OCI-M1 (cell line): Measurements from ENCODE around the gene IFNAR2.

ENCODE experiments used
- DNase-seq: peaks from one replicate; lab custom pipeline; 2025; lab: John Stamatoyannopoulos, UW

IFNAR2 gene

DNA sequence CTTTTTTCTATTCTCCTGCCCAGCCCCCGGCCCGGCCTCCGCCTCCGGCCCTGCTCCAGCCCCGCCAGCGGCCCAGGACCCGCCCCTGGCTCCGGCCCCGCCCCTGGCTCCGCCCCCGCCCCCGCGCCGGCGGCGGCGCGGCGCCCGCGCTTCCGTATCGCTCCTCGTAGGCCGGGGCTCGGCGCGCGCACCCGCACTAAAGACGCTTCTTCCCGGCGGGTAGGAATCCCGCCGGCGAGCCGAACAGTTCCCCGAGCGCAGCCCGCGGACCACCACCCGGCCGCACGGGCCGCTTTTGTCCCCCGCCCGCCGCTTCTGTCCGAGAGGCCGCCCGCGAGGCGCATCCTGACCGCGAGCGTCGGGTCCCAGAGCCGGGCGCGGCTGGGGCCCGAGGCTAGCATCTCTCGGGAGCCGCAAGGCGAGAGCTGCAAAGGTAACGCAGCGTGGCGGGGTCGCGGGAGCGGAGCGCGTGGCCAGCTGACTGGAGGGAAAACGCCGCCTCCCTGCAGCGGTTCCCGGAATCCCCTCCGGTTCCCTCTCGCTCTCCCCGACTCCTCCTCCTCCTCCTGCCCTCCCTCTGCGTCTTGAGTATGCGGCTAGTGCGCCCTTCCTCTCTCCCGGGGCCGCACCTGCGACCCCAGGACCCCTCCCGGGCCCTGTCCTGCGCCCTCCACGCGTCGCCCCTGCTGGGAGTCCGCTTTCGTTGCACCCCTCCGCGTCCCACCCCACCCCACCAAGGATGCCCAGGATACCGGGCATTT lies at the start of gene IFNAR2:
Gene IFNAR2, plus strand, starts transcription at position 155 of the 761 bp plus-strand sequence. CDS start 11,985 bp downstream, outside the sequence.
- DNase-seq: peak; percentile 87

DNA sequence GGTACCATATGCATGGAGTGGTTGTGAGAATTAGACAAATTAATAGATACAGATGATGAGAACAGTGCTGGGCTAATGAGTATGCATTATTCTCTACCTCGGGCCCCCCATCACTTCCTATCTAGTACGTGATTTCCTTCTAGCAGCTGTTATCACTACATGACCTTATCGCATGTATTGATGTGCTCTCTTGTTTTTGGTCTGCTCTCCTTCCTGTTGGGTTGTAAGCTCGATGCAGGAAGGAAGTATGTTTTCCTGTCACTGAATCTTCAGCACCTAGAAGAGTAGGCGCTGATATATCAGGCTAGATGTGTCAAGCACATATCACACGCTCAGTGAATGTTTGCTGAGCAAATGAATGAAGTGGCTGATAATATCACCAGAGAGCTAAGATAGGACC lies 43.9 kb upstream of the IFNAR2 start:
- DNase-seq: no peak

DNA sequence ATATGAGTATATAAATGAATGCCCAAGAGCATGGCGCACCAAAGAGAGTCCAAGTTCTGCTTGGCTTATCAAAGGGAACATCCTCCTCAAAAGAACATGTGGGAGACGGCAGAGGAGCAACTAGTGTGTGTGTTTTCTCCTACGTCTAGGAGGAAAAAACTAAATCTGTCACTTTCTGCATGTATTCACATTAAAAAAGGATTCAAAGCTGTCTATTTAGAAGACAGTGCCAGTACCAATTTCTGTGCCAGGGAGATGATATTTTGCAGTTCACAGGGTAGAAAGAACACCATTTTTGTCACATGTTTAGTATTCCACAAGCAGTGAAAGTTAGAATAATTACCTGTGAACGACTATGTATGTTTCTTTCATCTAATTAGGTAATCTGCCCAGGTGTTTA lies 42.5 kb upstream of the IFNAR2 start:
- no peak for DNase-seq

DNA sequence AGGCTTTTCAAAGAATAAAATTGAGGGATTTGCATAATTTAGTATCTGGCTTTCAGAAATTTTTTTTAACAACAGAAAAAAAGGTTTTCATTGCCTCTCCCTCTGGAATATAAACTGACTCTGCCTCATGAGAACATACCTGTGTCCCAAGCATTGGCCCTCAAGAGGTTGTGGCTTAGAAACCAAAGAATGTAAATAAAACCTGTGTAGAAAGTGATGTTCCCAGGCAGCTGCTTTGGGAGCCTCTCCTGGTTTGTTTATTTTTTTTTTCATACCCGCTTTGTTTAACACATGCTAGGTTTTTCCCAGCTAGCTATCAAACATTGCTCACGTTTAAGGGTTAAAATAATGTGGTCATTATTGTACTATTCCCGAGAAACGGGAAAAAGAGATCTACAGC lies 40.5 kb upstream of the IFNAR2 start:
- DNase-seq: no peak

DNA sequence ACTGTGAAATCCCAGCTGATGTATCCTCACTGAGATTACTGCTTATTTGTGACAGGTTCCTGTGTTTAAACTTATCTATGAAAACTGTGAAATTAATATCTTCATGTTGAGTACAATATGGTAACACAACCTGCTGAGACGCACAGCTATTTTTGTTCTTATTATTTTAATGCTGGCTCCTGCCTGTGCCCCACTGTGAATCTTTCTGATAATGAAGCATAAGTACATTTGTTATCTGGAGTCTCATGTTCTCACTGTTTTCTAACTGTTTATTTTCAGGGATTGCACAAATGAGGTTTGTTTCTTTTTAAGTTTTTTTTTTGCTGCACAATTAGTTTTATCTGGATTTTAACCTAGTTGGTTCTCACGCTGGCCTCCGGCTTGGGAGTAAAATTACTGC lies 39.9 kb upstream of the IFNAR2 start:
- no peak for DNase-seq

DNA sequence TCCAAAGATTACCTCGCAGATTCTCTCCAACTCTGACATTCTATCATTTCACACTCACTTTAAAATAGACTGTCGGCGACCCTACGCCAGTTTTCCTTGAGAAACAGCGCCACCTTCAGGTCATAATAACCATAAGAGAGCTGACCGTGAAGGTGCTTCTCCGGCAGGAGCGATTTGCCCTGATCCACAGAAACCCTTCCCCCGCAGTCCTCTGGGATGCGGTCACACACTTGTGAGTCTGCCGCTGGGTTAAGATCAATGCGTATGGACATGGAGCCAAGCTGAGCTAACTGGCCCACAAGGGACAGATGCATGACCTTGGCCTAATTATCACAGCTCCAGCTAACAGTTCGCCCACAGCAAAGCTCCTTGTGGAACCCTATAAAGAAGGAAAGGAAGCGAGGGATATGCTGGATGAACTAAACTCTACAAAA lies 32.8 kb upstream of the IFNAR2 start:
- peak; percentile 89 for DNase-seq

DNA sequence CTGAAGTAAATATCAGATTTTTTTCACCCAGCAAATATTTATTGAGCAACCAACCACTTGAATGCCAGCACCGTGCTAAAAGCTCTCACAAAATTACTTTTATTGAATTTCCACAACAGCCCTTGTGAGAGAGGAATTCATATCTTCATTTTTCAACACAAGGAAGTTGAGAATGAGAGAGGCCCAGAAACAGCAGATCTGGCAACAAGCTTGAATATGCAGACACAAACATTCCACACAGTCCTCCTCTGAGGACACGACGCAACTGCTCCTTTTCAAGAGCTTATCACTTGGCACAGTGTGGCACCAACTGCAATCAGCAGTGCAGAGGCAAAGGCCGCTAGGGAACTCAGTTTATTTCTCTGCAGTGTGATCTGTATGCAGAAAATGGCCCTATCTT lies 32.2 kb upstream of the IFNAR2 start:
- peak; percentile 27 for DNase-seq

DNA sequence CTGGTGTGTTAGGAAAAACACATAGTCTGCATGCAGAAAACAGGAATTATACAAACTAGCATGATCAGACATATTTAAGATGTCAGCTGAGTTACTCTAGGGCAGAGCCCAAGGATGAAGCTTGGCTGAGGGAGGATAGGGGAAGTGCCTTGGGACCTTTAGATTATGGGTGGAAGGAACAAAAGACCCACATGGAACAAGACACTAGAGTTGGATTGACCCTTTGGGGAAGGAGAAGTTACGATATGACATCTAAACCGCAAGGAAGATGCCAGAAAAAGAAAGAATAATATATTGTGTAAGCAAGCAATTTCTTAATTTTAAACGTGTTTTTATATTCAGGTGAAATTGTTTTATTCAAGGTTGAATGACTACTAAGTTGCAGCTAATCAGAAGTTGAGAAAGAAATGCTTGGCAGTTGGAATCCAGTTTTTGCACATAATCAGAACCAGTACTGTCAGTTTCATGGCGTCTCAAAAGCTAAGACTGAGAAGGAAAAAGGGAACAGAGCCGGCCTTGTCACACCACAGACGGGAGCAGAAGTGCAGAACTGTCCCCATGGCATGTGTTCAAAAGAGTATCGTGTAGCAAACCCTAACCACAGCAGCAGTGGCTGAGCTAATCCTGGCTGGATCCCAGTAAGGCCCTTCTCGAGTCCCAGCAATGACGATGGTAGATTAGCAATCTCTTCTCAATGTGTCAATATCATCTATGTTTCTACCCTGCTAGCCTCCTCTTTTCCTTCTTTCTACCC lies 31.2 kb upstream of the IFNAR2 start:
- peak; percentile 98 for DNase-seq

DNA sequence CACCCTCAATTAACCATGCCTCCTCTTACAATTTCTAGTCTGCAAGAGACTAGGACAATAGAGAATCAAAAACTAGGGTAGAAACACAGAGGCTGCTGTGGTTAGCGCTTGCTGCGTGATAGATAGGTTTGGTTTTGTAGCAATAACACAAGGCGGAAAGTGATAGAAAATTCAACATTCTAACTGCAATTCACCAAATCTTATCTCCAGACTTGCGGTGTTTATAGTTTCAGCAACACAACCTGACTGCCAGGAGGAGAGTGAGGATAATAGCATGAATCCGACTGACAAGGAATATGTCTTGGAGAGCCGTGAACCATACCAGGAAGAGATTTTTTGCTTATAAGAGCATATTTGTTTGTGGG lies 30.7 kb upstream of the IFNAR2 start:
- peak; percentile 98 for DNase-seq

DNA sequence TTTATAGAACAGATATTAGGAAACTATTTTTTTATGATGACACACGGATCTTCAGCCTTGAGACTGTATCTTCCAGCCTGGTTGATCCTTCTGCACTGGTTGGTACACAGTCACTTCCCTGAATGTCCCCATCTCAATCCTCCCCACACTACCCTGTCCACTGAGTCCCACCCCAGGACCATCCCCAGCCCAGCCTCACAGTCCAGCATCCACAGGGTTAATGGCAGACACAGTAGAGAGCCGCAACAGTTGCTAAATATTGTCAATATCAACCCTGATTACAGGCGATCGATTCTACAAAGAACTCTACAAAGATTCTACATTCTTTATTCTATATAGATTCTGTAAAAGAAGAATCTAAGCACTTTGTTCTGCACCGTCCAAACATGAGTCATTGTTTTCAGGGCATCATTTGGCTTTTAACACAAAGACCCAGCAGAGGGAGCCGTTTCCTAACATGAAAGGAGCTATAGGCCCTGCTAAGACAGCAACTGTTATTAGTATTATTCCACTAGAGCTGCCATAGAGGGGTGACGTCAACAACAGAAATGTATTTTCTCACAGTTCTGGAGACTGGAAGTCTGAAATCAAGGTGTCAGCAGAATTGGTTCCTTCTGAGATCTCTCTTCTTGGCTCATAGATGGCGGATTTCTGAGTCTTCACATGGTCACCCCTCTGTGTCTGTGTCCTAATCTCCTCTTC lies 30.1 kb upstream of the IFNAR2 start:
- DNase-seq: peak; percentile 97

DNA sequence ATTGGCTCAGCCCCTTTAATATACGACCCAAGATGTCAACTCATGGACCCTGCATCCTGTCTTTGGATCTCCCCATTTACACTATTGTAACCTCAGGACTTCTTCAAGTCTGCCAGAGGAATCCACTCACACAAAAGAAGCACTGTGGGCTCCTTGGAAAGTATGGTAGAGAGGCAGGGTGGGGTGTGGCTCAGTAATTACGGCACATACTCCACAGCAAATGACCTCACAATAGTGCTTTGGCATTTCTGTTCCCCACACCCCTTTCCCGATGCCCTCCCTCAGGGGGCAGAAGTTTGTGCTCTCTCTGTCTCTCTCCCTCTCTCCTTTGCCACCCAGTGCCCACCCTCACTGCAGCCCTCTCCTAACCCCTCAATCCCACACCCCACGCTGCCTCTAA lies 27.8 kb upstream of the IFNAR2 start:
- DNase-seq: no peak

DNA sequence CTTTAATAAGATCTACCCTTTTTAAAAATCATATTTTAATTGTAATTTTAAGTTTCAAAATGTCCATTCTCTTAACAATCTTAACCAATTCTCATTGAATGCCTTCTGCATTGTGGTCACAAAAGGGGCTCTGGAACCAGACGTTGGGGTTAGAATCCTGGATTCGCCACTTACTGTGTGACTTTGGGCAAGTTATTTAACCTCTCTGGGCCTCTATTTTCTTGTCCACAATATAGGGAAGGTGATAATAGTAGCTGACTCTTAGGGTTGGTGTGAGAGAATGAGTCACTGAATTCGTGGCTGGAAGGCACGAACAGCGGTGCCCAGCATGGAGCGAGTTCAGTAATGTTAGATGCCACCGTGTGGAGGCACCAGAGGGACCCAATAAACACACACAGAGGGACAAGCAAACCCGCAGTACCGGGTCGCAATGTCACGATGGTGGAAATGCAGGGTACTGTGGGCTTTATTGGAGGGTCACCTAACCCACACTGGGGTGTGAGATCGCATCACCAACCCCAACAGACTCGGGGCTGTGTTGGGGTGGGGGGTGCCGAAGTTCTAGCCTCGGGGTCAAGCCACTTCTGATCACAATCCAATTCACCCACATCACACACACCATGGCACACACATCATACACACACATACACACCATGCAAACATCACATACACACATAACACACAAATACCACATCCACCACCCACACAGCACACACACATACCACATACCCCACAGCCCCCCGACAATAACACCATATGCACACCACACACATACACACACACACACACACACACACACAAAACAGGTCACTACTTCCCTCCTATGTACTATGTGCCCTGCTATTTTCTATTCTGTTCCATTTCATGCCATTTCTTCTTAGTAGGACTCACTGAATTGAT lies 27.0 kb upstream of the IFNAR2 start:
- no peak for DNase-seq

DNA sequence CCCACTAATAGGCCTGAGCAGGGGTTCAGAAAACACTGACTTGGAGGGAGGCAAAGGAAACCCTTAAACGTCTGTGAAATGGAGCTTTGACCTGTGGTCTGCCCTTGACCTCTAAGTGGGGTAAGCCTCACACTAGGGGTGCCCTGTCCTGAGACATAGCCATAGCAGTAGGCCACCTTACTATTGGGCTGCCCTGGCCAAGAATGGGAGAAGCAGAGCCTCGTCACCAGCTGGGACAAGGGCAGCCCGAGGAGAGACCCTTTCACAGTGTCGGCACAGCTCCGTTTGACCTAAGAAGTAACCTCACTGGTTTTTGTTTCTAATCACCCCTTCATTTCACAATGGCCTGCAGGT lies 26.4 kb upstream of the IFNAR2 start:
- no peak for DNase-seq

DNA sequence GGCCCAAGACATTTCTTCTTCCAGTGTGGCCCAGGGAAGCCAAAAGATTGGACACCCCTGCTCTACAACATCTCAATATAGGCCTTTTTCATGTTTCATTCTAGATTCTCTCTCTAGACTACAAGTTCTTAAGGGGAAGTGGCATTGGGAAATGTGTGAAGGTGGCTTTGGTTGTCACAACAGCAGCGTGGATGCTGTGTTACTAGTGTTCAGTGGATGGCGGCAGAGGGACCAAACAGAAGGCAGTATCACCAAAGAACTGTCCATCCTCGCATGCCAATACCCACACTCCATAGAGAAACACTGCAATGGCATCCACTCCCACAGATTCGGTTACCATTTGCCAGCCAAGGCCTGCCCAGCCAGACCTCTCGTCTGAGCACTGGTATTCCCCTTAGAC lies 24.3 kb upstream of the IFNAR2 start:
- DNase-seq: peak; percentile 38

DNA sequence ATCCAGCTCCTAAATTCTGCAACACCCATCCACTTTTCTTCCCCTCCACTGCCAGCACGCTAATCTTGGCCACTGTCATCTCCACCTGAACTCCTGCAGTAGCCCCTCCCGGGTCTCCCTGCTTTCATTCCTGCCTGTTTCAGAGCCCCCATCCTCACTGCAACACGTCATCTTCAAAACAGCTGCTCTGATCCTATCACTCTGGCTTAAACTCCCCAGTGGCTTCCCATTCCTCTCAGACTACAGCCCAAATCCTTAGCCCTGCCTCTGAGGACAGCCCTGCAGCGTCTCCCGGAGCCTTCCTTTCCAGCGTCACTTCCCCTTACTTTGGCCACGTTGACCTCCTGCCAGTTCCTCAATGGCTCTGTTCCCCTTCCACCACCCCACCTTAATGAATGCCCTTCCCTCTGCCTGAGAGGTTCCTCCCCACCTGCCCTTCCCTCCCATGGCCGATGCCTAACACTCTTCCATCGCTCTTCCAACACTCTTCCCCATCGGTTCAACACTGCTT lies 22.9 kb upstream of the IFNAR2 start:
- no peak for DNase-seq

DNA sequence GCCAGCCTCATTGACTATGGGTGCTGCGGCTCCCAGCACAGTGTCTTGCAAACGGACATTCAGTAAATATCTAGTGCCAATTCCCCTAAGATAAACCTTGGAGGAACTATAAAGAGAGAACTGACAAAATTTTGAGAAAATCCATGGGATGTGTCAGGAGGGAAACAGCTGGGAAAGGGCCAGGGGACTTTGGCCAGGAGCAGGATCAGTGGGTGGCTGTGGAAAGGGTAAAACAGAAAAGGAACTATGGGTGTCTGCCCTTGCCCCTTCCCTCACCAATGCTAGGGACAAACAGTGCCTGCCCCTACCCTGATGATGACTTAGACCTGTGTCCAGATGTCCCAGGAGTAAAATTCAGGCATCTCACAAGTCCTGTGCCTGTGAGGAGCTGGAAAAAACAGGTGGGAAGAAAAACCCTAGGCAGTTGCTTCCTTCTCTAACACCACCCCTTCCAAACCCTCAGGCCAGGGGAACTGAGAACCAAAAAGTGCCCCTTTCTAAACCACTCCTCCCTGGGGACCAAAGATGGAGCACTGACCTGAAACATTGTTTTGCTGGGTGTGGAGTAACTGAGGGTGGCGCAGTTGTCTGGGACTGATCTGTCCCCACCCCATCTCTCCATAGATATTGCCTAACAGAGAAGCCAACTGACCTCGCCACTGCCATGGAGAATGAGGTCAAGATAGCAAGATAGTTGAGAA lies 22.1 kb upstream of the IFNAR2 start:
- no peak for DNase-seq

DNA sequence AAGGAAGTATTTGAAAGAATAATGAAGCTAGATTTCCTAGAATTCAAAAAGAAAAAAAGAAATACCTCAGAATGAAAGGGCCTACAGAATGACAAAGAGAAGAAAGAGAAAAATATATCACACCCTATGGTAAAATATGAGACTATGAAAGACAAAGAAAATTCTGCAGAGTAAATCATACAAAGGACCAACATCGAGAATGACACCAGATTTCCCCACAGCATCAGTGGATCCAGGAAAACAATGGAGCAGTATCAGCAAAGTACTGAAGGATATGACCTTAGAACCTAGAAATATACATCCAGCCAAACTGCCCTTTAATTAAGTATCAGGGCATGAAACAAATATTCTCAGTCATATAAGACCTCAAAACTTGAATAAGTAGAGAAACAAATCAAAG lies 21.2 kb upstream of the IFNAR2 start:
- DNase-seq: peak; percentile 52

DNA sequence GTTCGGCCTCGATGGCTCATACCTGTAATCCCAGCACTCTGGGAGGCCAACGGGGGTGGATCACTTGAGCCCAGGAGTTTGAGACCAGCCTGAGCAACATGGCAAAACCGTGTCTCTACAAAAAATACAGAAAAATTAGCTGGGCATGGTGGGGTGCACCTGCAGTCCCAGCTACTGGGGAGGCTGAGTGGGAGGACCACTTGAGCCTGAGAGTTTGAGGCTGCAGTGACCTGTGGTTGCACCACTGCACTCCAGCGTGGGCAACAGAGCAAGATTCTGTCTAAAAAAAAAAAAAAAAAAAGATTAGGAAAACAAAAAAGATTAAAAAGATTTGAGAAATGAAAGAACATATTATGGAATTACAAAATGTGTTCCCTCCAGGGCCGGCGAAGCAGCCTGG lies 18.4 kb upstream of the IFNAR2 start:
- no peak for DNase-seq

DNA sequence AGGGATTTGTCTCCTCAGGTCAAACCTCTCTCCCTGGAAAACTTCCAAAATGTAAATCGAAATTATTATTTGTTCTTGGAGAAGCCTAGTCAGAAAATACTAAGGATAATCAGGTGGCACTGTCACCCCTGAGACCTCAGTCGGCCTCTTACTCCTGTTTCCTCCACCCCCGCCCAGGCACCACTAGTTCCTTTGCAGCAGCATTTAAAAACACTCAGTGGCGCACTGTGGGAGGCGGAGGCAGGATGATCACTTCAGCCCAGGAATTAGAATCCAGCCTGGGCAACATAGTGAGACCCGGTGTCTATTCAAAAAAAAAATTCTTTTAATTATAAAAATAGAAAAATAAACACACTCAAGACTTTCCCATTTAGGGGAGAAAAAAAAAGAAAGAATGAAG lies 18.0 kb upstream of the IFNAR2 start:
- no peak for DNase-seq

DNA sequence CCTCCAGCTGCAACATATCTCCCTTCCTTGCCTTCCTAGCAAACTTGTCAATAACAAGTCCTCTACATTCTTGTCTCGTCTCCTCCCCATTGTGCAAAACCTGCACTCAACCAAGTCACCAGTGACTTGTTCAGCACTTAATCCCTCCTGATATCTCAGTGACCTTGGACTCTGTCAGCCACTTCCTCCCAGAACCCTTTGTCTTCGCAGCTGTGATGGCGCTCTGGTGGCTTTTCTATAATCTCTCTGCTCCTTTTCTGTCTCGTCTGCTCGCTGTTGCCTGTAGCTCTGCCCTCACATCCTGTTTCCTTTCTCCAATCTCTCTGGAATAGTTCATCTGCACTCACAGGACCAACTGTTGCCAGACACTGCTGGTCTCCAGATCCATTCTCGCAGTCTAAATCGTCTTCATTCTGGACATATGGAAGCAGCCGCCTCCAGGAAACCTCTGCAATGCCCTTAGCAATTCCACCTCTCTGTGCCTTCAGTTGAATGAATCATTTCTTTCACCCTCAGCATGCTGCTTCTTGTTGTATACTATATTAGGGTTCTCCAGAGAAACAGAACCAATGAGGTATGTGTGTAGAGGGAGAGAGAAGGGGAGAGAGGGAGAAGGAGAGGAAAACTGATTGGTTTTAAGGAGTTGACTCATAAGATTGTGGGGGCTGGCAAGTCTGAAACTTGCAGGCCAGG lies 17.4 kb upstream of the IFNAR2 start:
- peak; percentile 83 for DNase-seq

DNA sequence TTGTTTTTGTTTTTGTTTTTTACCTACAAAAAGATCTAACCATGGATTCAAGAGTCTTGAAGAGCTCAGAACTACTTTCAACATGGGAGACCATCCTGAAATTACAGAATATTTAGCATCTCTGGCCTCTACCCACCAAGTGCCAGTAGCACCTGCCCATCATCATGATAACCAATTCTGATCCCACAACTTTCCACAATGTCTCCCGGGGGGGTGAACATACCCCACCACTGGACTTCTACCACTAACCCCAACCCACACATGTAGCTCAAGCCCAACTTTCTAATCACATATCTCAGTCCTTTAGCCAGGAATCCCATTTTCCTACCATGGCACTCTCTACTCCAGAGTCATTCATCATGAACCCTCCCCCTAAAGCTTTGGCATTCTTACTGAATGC lies 15.7 kb upstream of the IFNAR2 start:
- no peak for DNase-seq
